ENCODE data around the gene SHISA7.
A peak's percentile ranks its signal among the peaks of the same experiment; 100 is the strongest.

The SHISA7 gene

DNA sequence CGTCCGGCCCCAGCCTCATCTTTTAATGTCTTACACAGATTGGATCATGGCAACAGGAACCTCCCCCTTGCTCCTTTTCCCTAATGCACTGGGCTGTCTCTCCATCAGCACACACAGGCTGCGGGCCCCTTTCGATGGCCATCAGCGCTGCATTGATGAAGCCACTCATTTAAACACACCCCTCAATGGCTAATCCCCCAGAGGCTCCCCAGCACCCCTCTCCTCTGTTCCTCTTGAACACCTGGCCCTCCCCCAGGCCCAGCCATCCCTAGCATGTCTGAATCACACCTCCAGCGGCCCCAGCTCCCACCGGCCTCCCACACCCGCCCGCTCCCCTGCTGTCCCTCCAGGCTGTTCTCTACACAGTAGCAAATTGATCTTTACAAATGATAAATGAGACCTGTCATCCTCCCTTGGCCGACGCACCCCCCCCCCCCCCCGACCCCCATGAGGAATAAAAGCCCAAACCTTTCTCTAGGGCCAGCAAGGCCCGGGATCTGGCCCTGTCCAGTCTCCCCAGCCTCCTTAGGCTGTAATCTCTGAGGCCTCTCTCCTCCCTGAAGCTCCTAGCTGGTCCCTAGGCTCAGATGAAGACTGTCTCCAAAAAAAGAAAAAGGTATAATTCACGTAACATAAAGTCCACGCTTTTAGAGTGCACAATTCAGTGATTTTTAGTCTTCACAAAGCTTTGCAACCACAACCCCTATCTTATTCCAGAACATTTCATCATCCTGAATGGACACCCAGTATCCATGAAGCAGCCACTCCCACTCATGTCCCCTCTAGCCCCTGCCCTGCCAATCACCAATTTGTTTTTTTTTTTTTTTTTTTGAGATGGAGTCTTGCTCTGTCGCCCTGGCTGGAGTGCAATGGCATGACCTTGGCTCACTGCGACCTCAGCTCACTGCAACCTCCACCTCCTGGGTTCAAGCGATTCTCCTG is 50.0 kb downstream of the SHISA7 start:
- DNase-seq (ENCODE audit: insufficient read length, low spot score) (no peak), FAIRE-seq (no peak)
- no peak for TF ChIP-seq POLR2A (IDR thresholded peaks at IDR 0.05; ENCODE audit: low read depth, low read length)

DNA sequence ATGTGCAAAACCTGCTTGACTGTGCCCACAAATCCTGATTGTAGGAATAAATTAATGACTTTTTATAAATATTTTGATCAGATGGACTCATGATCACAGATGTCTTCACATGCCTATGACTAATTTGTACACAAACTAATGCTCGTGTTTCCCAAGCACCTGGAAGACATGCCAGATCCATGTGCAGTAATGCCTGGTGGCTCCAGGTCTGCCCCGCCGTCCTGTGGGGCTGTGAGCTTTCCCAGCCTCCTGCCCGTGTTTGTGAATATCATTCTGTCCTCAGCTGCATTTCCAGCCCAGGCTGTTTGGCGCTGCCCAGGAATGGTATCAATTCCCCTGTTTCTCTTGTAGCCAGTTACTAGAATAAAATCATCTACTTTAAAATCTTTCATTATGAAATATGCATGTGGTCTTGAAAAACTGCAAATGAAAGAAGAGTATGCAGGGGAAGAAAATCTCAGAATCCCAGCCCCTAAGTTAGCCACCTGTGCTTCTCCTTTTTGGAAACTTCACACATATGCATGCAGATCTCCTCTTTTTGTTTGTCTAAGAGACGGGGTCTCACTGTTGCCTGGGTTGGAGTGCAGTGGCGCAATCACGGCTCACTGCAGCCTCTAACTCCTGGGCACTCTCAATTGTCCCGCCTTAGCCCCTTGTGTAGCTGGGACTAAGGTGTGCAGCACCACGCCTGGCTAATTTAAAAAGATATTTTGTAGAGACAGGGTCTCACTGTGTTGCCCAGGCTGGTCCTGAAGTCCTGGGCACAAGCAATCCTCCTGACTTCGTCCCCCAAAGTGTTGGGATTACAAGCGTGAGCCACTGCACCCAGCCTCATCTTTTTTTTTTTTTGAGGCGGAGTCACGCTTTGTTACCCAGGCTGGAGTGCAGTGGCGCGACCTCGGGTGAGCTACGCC is 51.1 kb downstream of the SHISA7 start:
- DNase-seq (ENCODE audit: insufficient read length, low spot score) (no peak), FAIRE-seq (no peak)
- TF ChIP-seq POLR2A (IDR thresholded peaks at IDR 0.05; ENCODE audit: low read depth, low read length) = no peak

DNA sequence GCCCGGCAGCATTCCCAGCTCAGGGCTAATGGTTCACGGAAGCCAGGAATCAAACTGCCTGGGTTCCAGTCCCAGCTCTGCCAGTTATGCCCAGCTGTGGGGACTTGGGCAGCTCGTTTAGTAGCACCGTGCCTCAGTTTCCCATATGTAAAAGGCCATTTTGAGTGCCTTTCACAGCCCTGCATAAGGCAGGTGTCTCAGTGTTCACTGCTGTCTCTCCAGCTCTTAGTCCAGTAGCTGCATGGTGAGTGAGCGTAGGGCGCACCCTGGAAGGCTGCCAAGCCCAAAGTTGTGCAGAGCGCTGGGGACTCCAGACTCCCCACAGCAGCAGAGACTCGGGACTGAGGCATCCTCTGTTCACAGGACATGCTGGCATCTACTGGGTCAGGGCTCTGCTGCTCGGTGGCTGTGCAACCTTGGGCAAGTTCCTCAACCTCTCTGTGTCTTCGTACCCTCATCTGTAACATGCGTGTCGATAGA is 51.9 kb downstream of the SHISA7 start:
- DNase-seq (ENCODE audit: insufficient read length, low spot score) (no peak), FAIRE-seq (no peak)
- TF ChIP-seq POLR2A (IDR thresholded peaks at IDR 0.05; ENCODE audit: low read depth, low read length) = peak; percentile 50; the same call in 1 of the 2 replicates

DNA sequence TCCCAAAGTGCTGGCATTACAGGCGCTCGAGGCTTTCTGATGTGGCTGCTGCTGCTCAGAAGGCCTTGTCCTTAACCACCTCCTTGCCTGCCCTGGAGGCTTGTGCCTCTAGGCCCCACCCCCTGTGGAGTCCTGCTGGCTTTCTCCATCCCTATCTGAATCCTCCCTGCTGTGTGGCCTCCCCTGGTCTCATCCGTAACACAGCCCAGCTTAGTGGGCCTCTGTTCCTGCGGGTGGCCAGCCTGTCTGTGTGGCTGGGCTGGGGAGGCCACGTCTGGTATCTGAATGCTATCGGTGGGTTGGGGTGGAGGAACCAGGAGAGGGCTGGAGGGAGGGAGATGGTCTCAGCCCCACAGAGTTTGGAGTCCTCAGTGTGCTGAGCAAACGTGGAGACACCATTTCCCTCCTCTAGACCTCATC is 52.6 kb downstream of the SHISA7 start:
- TF ChIP-seq POLR2A (IDR thresholded peaks at IDR 0.05; ENCODE audit: low read depth, low read length) = peak; percentile 64
- FAIRE-seq (no peak), DNase-seq (ENCODE audit: insufficient read length, low spot score) (no peak)

DNA sequence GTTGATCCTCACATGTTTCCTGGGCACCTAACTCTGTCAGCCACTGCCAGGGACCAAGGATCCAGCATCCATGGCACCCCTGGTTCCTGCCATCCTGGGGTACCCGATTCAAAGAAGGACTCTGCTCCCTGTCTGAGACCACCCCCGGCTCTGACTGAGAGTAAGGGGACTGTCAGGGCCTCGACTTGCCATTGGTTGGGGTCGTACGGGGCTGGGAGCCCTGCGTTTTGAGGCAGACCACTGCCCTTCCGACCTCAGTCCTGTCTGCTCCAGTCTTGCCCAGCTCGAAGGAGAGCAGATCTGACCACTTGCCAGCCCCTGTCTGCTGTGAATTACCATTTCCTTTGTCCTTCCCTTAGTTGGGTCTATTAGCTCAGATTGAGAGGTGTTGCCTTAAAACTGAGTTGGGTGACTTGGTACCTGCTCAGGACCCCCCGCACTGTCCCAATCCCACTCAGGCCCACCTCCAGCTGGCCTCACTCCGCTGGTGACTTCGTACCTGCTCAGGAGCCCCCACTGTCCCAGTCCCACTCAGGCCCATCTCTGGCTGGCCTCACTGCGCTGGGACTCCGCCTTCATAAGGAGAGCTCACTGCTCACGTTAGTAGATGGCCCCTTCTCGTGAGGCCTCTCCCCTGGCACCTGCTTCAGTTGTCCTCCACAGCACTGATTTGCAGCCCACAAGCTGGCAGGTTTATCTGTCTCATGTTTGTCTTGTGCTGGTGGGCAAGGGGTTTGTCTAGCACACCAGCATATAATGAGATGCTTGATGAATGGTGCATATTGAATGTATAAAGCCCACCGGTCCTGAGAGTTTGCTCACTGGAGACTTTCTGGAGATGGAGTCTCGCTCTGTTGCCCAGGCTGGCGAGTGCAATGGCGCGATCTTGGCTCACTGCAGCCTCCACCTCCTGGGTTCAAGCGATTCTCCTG is 53.4 kb downstream of the SHISA7 start:
- DNase-seq (ENCODE audit: insufficient read length, low spot score) = no peak
- TF ChIP-seq POLR2A (IDR thresholded peaks at IDR 0.05; ENCODE audit: low read depth, low read length) = peak; percentile 33; the same call in 1 of the 2 replicates
- no peak for FAIRE-seq

DNA sequence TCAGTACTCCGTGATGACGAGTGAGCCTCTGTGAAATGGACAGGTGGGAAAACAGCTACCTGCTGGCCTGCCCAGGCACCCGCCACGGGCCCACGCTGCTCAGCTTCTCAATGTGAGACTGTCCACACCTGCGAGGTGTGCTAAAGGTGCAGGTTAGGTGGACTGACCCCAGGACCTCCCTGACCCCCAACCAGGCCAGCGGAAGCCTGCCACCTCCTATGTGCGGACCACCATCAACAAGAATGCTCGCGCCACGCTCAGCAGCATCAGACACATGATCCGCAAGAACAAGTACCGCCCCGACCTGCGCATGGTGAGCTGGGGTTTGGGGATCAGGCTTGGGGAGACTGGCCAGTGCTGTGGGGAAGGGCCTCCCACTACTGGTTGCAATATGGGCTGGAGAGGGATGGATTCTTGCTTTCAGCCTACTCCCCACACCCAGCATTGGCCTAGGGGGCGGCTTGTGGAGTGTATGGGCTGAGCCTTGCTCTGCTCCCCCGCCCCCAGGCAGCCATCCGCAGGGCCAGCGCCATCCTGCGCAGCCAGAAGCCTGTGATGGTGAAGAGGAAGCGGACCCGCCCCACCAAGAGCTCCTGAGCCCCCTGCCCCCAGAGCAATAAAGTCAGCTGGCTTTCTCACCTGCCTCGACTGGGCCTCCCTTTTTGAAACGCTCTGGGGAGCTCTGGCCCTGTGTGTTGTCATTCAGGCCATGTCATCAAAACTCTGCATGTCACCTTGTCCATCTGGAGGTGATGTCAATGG is 55.2 kb downstream of the SHISA7 start:
- FAIRE-seq (no peak), DNase-seq (ENCODE audit: insufficient read length, low spot score) (no peak)

DNA sequence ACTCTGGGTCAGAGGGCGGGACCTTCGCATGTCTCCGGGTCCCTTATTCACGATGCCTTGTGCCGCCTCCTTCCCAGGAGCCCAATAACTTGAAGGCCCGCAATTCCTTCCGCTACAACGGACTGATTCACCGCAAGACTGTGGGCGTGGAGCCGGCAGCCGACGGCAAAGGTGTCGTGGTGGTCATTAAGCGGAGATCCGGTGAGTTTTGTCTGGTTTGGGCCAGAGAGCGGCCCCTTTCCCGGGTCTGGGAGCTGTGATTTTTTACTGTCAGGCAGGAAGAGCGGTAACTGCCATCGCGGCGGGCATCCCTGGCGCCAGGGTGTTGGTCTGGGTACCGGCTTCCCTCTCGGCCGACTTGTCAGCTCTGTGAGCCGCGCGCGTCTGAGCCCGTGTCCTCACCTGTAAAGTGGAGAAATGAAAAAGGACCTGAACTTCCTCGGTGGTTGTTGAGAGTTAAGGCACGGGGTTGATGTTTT is 56.6 kb downstream of the SHISA7 start:
- DNase-seq (ENCODE audit: insufficient read length, low spot score) = no peak
- no peak for FAIRE-seq
- no peak for TF ChIP-seq POLR2A (IDR thresholded peaks at IDR 0.05; ENCODE audit: low read depth, low read length)

More for the DNA sequence above, 55.2 kb downstream of the SHISA7 start:
- 0 out of 2 replicates have a peak, but pooled peaks have one; percentile 1 for TF ChIP-seq POLR2A (IDR thresholded peaks at IDR 0.05; ENCODE audit: low read depth, low read length)

DNA sequence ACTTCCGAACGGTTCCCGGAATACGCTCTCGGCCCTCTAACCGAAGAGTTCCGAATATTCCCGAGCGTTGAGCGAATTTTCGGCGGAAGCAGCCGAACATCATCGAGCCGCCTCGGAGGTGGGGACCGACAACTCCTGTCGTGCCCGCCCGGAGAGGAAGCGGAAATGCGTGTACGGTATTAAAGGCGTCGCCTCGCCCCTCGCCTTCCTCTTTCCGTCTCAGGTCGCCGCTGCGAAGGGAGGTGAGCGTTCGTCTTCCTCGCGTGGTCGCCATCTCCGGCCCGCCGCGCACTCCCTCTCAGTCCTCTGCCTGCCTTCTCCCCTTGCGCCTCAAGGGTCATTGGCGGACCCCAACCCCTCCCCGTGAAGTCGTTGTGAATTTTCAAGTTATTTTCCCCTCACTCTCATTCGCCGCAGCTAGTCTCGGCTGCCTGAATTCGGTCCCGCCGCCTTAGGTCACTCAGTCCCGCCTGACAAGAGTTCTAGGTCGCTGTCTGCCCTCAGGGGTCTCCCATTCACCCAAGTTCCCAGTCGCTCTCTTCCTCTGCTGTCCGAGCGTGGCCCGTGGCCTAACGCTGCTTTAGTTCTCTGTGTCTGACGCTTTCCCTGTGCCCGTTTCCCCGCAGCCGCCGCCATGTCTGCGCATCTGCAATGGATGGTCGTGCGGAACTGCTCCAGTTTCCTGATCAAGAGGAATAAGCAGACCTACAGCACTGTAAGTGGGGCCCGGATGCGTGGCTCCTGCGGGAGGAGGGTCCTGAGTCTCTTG is 57.2 kb downstream of the SHISA7 start, which contains the start of gene RPL28:
Gene RPL28, plus strand, starts transcription at position 209 of the 769 bp plus-strand sequence. Its CDS starts 426 bp downstream, at position 635.
- TF ChIP-seq POLR2A (IDR thresholded peaks at IDR 0.05; ENCODE audit: low read depth, low read length) = peak; percentile 100
- FAIRE-seq = peak; percentile 38
- DNase-seq (ENCODE audit: insufficient read length, low spot score) = peak; percentile 99

DNA sequence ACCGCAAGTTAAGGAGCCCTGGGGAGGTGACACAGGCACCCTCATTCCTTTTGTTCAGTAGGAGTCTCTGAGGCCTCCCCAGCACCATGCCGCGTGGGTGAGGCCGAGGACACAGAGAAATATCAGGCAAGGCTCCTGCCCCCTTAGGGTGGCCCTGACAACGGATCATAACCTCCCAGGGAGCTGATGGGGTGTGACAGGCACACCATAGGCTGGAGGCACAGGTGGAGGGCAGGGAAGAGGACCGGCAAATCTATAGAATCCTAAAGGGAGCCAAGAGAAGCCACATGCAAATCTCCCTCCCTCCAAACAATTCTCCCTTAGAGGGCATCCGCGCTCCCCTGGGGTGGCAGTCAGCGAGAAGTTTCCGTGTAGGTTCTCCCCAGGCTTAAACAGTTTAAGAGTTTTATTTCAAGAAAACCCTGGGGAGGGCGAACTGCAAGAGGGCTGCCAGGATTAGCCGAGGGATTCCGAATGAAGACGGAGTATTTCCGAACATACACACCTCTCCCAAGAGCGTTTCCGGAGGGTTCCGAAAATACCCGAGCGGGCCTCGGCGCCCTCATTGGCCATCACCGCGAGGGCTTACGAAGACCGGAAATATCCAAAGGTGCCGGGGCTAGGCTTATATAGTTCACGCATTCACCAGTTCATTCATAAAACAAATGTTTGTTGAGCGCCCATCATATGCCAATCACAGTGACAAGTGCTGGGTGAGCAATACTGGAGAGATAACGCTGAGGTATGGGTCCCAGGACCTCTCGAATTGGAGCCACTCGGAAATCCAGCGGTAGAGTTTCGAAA is 58.0 kb downstream of the SHISA7 start:
- peak; percentile 99 for DNase-seq (ENCODE audit: insufficient read length, low spot score)
- FAIRE-seq = no peak
- no peak for TF ChIP-seq POLR2A (IDR thresholded peaks at IDR 0.05; ENCODE audit: low read depth, low read length)

DNA sequence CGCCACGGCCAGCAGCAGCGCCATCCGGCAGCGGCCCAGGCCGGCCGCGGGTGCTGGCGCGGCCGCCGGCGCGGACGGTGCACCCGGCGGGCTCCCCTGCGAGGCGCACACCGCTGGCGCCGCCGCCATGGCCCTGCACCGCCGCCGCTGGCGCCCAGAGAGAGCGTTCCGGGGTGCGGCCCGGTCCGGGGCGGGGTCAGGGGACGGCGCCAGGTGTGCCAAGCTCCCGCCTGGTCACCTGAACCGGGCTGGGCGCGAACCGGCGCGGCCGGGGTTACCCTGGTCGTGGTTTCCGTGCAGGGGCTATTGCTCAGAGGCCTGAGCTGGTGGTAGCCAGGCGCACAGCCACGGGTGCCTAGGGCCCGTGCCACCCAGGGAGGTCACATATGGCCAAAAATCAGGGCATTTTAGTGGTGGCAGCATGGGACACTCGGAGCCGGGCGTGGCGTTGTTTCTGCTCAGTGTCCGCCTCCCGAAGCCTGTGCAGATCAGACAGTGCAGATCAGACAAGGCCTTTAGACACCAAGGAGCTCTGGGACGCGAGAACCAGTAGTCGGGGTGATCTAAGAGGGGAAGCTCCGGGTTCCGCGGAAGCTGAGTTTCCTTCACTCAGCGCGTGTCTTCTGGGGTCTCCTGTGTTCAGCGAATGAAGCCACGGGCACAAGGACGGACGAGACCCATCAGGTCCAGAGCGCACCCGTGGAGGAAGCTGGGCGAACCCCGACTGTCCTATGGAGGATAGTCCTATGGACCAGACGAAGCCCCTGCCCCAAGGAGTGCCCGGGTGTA is 58.8 kb downstream of the SHISA7 start, which contains the start of gene TMEM238:
Gene TMEM238, minus strand, starts transcription at position 162 of the 789 bp plus-strand sequence. Its CDS starts 33 bp downstream, at position 129.
- TF ChIP-seq POLR2A (IDR thresholded peaks at IDR 0.05; ENCODE audit: low read depth, low read length) = no peak
- no peak for FAIRE-seq
- no peak for DNase-seq (ENCODE audit: insufficient read length, low spot score)
